PC-9 (cell line): ENCODE measurements around the gene TBCD. TPM values are rescaled to one million over a fixed set of nuclear protein-coding genes. Genes with fewer than 3 reads are reported as not detected.

Experiments used
- BruUV-seq: library from RNA; stranded (reverse); fragments of 400-500 nt; replicated peaks from 2 replicates; lab custom pipeline; 2021; lab: Mats Ljungman, UMichigan
- CTCF ChIA-PET: fragments of 300-600 bp; sonication (Branson Sonifier 250); formaldehyde crosslinking; loops from one replicate; lab custom pipeline; 2022; ENCODE audit warnings: antibody characterized with exemption; lab: Charles Lee
- POLR2A ChIA-PET: fragments of 300-600 bp; sonication (Branson Sonifier 250); formaldehyde crosslinking; loops from one replicate; lab custom pipeline; 2022; ENCODE audit warnings: antibody characterized with exemption; ENCODE audit not compliant: unreplicated experiment; lab: Charles Lee
- DNase-seq, 2 experiments: peaks; one replicate each; pipeline versions ENCODE4 v3.0.0 to v3.0.0-alpha.2; 2015 to 2022; ENCODE audit warnings: mixed read lengths in 1 of 2
- H2AFZ ChIP-seq: fragments of 200-600 bp; sonication (generic); 2 replicates; pipeline ENCODE4 v1.8.1; 2017; ENCODE audit warnings: antibody characterized with exemption
- H3F3A ChIP-seq: fragments of 200-600 bp; sonication (generic); 2 replicates; pipeline ENCODE4 v1.8.1; 2017; ENCODE audit warnings: antibody characterized with exemption, mild to moderate bottlenecking, low read depth; ENCODE audit not compliant: insufficient read depth
- H3K27ac ChIP-seq: fragments of 200-600 bp; sonication (generic); 2 replicates; pipeline ENCODE4 v1.6.1; 2016; ENCODE audit warnings: mixed run types
- H3K27me3 ChIP-seq: fragments of 200-600 bp; sonication (generic); 2 replicates; pipeline ENCODE4 v1.6.1; 2016; ENCODE audit warnings: low read depth, mixed run types; ENCODE audit not compliant: insufficient read depth
- H3K36me3 ChIP-seq: fragments of 200-600 bp; sonication (generic); 2 replicates; pipeline ENCODE4 v1.6.1; 2016; ENCODE audit warnings: low read depth, mixed run types
- H3K4me1 ChIP-seq: fragments of 200-600 bp; sonication (generic); replicated peaks from 2 replicates; pipeline ENCODE4 v1.6.1; 2016; ENCODE audit warnings: mixed run types; ENCODE audit not compliant: insufficient read depth
- H3K4me2 ChIP-seq: fragments of 200-600 bp; sonication (generic); 2 replicates; pipeline ENCODE4 v1.6.1; 2017; ENCODE audit warnings: mixed run types
- H3K4me3 ChIP-seq: fragments of 200-600 bp; sonication (generic); 2 replicates; pipeline ENCODE4 v1.6.1; 2016; ENCODE audit warnings: mixed run types
- H3K79me2 ChIP-seq: fragments of 200-600 bp; sonication (generic); 2 replicates; pipeline ENCODE4 v1.6.1; 2017; ENCODE audit warnings: low read depth, mixed run types
- H3K9me2 ChIP-seq: fragments of 200-600 bp; sonication (generic); 2 replicates; pipeline ENCODE4 v1.8.1; 2017; ENCODE audit warnings: mild to moderate bottlenecking; ENCODE audit not compliant: insufficient read depth
- H3K9me3 ChIP-seq: fragments of 200-600 bp; sonication (generic); 2 replicates; pipeline ENCODE4 v1.8.1; 2016; ENCODE audit warnings: low read depth; ENCODE audit not compliant: insufficient read depth
- H4K20me1 ChIP-seq: fragments of 200-600 bp; sonication (generic); 2 replicates; pipeline ENCODE4 v1.8.1; 2017; ENCODE audit not compliant: insufficient read depth
- EZH2 ChIP-seq: fragments of 200-600 bp; sonication (generic); IDR thresholded peaks from 2 replicates; pipeline ENCODE4 v1.8.0; 2017; ENCODE audit warnings: antibody characterized with exemption, low read depth
- intact Hi-C: fragments of 100-400 bp; cut with micrococcal nuclease; formaldehyde crosslinking; loops from one replicate; pipeline ENCODE4 v1.10.0; 2022; ENCODE audit not compliant: unreplicated experiment
- total RNA-seq: library from RNA; stranded (reverse); gene quantifications from 2 replicates; pipeline ENCODE4 v1.2.3, GENCODE V29; 2021
- TF ChIP-seq, protein P1 (sequence below): fragments of 200-600 bp; sonication (generic); conservative IDR thresholded peaks from 2 replicates; pipeline ENCODE4 v1.6.1; 2017; ENCODE audit warnings: mixed run types, antibody characterized with exemption, mild to moderate bottlenecking, moderate library complexity

TBCD gene
- total RNA-seq, 1 experiment from 2014 or later: 115 TPM

DNA sequence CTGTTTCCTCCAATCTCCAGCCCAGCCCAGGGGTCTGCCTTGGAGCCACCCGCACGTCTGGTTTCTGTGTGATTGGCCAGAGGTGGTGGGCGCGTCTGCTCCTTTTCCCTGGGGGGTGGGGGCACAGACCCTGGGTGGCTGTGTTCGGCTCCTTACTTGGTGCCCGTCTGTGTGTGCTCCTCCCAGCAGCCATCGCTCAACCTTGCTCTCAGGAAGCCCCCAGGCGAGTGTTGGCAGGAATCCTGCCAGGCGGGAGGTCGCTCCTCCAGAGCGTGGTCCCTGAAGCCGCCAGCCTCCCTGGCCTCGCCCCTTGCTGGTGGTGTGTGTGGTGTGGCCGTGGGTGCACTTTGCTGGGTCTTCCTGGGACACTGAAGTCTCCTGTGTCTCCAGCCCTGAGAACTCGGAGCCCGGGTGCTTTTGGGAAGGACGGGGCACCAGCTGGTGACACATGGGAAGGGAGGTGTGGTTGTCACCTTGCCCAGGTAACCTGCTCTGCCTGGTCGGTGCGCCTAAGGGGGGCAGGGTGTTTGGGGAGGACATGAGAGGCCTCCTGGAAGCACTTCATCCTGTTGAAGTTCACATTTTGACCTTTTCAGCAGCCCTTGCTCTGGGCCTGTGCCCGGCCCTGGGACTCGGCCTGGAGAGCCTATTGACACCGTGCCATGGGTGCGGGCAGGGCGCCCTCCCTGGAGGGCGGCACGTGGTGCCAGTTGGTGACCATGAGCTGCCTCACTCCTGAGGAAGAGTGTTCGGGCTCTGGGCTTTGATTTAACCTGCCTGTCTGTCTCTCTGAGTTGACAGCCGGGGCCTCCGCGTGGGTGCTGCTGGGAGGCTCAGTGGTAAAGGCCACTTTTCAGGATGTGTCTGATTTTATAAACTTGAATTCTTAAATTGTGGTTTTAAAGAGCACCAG lies 137.0 kb downstream of the TBCD start:
- Histone ChIP-seq H3K9me3 (no peaks in the 10 kb centered on the region), H3K4me2 (peak overlapping the region; percentile 95), H3K4me3 (peak overlapping the region; percentile 47), H3K27me3 (no peaks in the 10 kb centered on the region), H3K79me2 (peaks cover 39% of the 10 kb centered on the region), H3K4me1 (peaks cover 59% of the 10 kb centered on the region), H3K36me3 (no peaks in the 10 kb centered on the region), H3F3A (peaks cover 39% of the 10 kb centered on the region), H4K20me1 (no peaks in the 10 kb centered on the region), H2AFZ (peak overlapping the region; percentile 48; the same call in 1 of the 2 replicates), H3K27ac (peak overlapping the region; percentile 100), H3K9me2 (no peaks in the 10 kb centered on the region)
- ChIA-PET CTCF (interaction anchor here (1.1 to 1.2 kb wide), 2 partner anchors 12 to 25 kb away, joined by 3 to 4 read pairs; no protein-coding TSS in a partner anchor), POLR2A (interaction anchor here (0.5 to 0.8 kb wide), 2 partner anchors 12 to 13 kb away, joined by 3 to 4 read pairs; no protein-coding TSS in a partner anchor)
- TF ChIP-seq, protein P1, sequence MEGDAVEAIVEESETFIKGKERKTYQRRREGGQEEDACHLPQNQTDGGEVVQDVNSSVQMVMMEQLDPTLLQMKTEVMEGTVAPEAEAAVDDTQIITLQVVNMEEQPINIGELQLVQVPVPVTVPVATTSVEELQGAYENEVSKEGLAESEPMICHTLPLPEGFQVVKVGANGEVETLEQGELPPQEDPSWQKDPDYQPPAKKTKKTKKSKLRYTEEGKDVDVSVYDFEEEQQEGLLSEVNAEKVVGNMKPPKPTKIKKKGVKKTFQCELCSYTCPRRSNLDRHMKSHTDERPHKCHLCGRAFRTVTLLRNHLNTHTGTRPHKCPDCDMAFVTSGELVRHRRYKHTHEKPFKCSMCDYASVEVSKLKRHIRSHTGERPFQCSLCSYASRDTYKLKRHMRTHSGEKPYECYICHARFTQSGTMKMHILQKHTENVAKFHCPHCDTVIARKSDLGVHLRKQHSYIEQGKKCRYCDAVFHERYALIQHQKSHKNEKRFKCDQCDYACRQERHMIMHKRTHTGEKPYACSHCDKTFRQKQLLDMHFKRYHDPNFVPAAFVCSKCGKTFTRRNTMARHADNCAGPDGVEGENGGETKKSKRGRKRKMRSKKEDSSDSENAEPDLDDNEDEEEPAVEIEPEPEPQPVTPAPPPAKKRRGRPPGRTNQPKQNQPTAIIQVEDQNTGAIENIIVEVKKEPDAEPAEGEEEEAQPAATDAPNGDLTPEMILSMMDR: no peak
- TF ChIP-seq EZH2: no peak
- peak; percentile 72 to 77 for DNase-seq
- intact Hi-C loops: loop anchor here (1.0 to 10.0 kb wide), 4 partner anchors 13 to 534 kb away; partner anchors contain the start of gene TEX19
- no TSS peak for BruUV-seq

DNA sequence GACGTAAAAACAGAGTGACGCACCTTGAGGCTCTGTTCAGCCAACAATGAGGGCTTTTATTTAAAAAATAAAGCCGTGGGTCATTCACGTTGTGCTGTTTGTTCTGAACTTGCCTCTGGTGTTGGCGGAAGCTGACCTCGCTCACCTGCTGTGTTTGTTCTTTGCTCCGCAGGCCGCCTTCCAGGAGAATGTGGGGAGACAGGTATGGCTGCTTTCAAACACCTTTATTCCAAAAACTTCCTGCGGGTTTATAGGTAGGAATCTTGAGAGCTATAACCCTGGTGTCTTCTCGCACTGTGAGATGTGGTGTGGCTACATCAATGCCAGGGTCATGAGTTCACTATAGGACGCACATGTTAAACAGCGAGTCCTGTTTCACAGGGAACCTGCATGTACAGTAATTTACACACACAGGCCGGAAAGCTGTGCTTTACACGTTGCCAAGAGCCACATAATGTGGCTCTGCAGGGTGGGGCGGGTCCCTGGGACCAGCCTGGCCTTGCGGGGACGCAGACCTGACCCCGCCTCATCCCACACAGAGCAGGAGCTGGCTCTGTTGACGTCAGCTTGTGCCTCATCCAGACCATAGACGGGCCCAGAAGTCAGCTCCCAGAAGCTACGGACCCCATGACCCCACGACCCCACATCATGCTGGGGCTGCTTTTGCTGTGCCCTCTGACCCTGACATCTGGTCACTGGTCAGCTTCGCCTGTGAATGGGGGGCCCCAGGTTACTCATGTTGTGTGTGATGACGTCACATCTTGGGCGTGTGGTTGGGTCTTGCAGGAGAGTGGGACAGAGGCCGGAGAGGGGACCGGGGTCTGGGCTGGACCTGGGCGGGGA lies 137.9 kb downstream of the TBCD start:
- no peaks in the 10 kb centered on the region for H3K9me2 ChIP-seq
- intact Hi-C loops: loop anchor here (1.0 to 10.0 kb wide), 4 partner anchors 13 to 535 kb away; partner anchors contain the start of gene TEX19
- CTCF ChIA-PET: interaction anchor here (1.1 to 1.2 kb wide), 2 partner anchors 13 to 24 kb away, joined by 3 to 4 read pairs; no protein-coding TSS in a partner anchor
- peak overlapping the region; percentile 47; the same call in 1 of the 2 replicates for H3K4me3 ChIP-seq
- peaks cover 59% of the 10 kb centered on the region for H3K4me1 ChIP-seq
- no peaks in the 10 kb centered on the region for H3K27me3 ChIP-seq
- H4K20me1 ChIP-seq: no peaks in the 10 kb centered on the region
- no TSS peak for BruUV-seq
- no peaks in the 10 kb centered on the region for H3K36me3 ChIP-seq
- H3K4me2 ChIP-seq: peak overlapping the region; percentile 95
- POLR2A ChIA-PET: interaction anchor here (0.5 to 0.8 kb wide), 2 partner anchors 13 to 14 kb away, joined by 3 to 4 read pairs; no protein-coding TSS in a partner anchor
- H3K9me3 ChIP-seq: no peaks in the 10 kb centered on the region
- peak overlapping the region; percentile 100 for H3K27ac ChIP-seq
- TF ChIP-seq, protein P1: no peak
- no peak for TF ChIP-seq EZH2
- peak; percentile 89 to 96 for DNase-seq
- H3F3A ChIP-seq: peaks cover 39% of the 10 kb centered on the region
- peaks cover 39% of the 10 kb centered on the region for H3K79me2 ChIP-seq
- H2AFZ ChIP-seq: peak overlapping the region; percentile 39; the same call in 1 of the 2 replicates
